GM19455 (cell line): Measurements from ENCODE around the gene PIK3CB.

Experiments
- ATAC-seq: cut with Tn5 transposase; IDR thresholded peaks from one replicate; pipeline ENCODE4 v1.9.1; 2021; ENCODE audit not compliant: unreplicated experiment

PIK3CB gene

GRCh38 chr3:138834596-138835396 is at the start of gene PIK3CB:
PIK3CB (minus strand) TSS chr3:138834928; CDS start chr3:138759343, 75,585 bp downstream.
- ATAC-seq, result peak; percentile 92

GRCh38 chr3:138881233-138881632 is 46.5 kb upstream of the PIK3CB start:
- no peak for ATAC-seq

- ATAC-seq, result no peak
These were observed 45.0 kb upstream of the PIK3CB start for GRCh38 chr3:138879541-138880380.

GRCh38 chr3:138877226-138877625 is 42.5 kb upstream of the PIK3CB start:
- ATAC-seq, result no peak

GRCh38 chr3:138875754-138876664 is 41.3 kb upstream of the PIK3CB start:
- ATAC-seq, result no peak

GRCh38 chr3:138875096-138875753 is 40.5 kb upstream of the PIK3CB start:
- no peak for ATAC-seq

GRCh38 chr3:138873471-138874278 is 38.9 kb upstream of the PIK3CB start:
- ATAC-seq, result no peak

- no peak for ATAC-seq
These were observed 37.9 kb upstream of the PIK3CB start for GRCh38 chr3:138872632-138873031.

GRCh38 chr3:138867996-138868395 is 33.3 kb upstream of the PIK3CB start:
- no peak for ATAC-seq

- ATAC-seq, result no peak
These were observed 29.0 kb upstream of the PIK3CB start for GRCh38 chr3:138863776-138864113.

GRCh38 chr3:138862924-138863775 is 28.4 kb upstream of the PIK3CB start:
- ATAC-seq, result no peak

GRCh38 chr3:138862531-138862923 is 27.8 kb upstream of the PIK3CB start:
- ATAC-seq, result no peak

- ATAC-seq, result no peak
These were observed 27.1 kb upstream of the PIK3CB start for GRCh38 chr3:138861798-138862197.

- no peak for ATAC-seq
These were observed 22.1 kb upstream of the PIK3CB start for GRCh38 chr3:138856799-138857198.

GRCh38 chr3:138854940-138855339 is 20.2 kb upstream of the PIK3CB start:
- no peak for ATAC-seq

GRCh38 chr3:138854204-138854603 is 19.5 kb upstream of the PIK3CB start:
- ATAC-seq, result no peak

- no peak for ATAC-seq
These were observed 15.4 kb upstream of the PIK3CB start for GRCh38 chr3:138850151-138850550.

GRCh38 chr3:138849222-138849940 is 14.7 kb upstream of the PIK3CB start:
- ATAC-seq, result no peak
